ENCODE measurements around the gene HMOX1.
A peak's percentile ranks its signal among the peaks of the same experiment; 100 is the strongest.

Gene HMOX1

GRCh38 chr22:35404176-35404575, 23.3 kb downstream of the HMOX1 start:
- no peak for DNase-seq

- no peak for DNase-seq
Observed at GRCh38 chr22:35406443-35406842, 25.5 kb downstream of the HMOX1 start.

- DNase-seq: no peak
Observed at GRCh38 chr22:35407362-35407761, 26.5 kb downstream of the HMOX1 start.

- no peak for DNase-seq
Observed at GRCh38 chr22:35409783-35410662, 29.1 kb downstream of the HMOX1 start.

- no peak for DNase-seq
Observed at GRCh38 chr22:35410663-35411034, 29.8 kb downstream of the HMOX1 start.

GRCh38 chr22:35411102-35411501, 30.2 kb downstream of the HMOX1 start:
- no peak for DNase-seq

GRCh38 chr22:35413624-35414023, 32.7 kb downstream of the HMOX1 start:
- DNase-seq: no peak

GRCh38 chr22:35417606-35418005, 36.7 kb downstream of the HMOX1 start:
- DNase-seq: no peak

- DNase-seq: no peak
Observed at GRCh38 chr22:35418088-35418487, 37.2 kb downstream of the HMOX1 start.

- DNase-seq: no peak
Observed at GRCh38 chr22:35418731-35419130, 37.8 kb downstream of the HMOX1 start.

GRCh38 chr22:35419756-35420155, 38.9 kb downstream of the HMOX1 start:
- no peak for DNase-seq

- no peak for DNase-seq
Observed at GRCh38 chr22:35421121-35421520, 40.2 kb downstream of the HMOX1 start.

- DNase-seq: no peak
Observed at GRCh38 chr22:35422145-35422544, 41.2 kb downstream of the HMOX1 start.

- no peak for DNase-seq
Observed at GRCh38 chr22:35422936-35423335, 42.0 kb downstream of the HMOX1 start.

GRCh38 chr22:35424081-35424480, 43.2 kb downstream of the HMOX1 start:
- no peak for DNase-seq

- DNase-seq: no peak
Observed at GRCh38 chr22:35424761-35425160, 43.9 kb downstream of the HMOX1 start.

- DNase-seq: no peak
Observed at GRCh38 chr22:35425546-35425945, 44.6 kb downstream of the HMOX1 start.

GRCh38 chr22:35425971-35426800, 45.3 kb downstream of the HMOX1 start:
- peak; percentile 48 for DNase-seq

- no peak for DNase-seq
Observed at GRCh38 chr22:35426801-35427140, 45.9 kb downstream of the HMOX1 start.

- peak; percentile 76 for DNase-seq
Observed at GRCh38 chr22:35430897-35431322, 50.0 kb downstream of the HMOX1 start.

GRCh38 chr22:35431483-35432227, 50.8 kb downstream of the HMOX1 start:
- no peak for DNase-seq

GRCh38 chr22:35432228-35432905, 51.5 kb downstream of the HMOX1 start:
- no peak for DNase-seq

All from right kidney (tissue), 1 donor.